ENCODE results near the gene DENND6B.

DNA sequence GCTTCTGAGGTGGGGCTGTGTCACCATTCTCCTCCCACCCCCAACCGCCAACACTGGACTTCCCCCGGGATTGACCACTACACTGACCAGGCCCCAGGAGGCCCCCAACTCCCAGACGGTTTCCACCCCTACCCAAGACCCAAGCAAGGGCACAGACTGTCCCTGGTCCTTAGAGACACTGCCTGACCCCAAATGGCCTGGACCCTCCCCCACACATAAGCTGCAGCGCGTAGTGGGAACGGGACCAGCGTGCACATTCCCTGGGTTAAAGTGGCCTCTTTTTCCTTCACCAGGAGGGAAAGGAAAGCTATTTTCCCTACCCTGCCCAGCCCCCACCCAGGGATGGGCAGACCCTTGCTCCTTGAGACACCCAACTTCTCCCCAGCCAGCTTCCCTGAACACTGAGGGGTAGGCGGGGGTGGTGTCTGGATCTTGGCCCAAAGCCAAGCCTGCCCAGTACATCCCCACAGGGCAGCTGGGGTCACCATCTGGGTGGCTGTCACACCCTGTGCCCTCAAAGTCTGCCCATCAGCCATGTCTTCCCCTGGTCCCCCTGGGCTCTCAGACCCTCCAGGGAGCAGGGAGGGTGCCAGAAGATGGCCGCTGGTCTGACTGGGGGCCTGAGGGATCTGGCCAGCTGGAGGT is 63.7 kb downstream of the DENND6B start:
- TF ChIP-seq TAF1 (IDR thresholded peaks at IDR 0.05; ENCODE audit: low read depth, low read length) (no peak), POLR2A (IDR thresholded peaks at IDR 0.05; ENCODE audit: low read depth, low read length) (no peak), POLR2AphosphoS5 (IDR thresholded peaks at IDR 0.05; ENCODE audit: low read depth, low read length) (no peak), SPI1 (IDR thresholded peaks at IDR 0.05; ENCODE audit: low read depth, low read length) (no peak)

Measured in GM12891 (cell line).